K562 (cell line): Measurements from ENCODE around the gene OR2B2. TPM values are rescaled to one million over a fixed set of nuclear protein-coding genes. Genes with fewer than 3 reads are reported as not detected.

Experiments
- BCLAF1 ChIP-seq, 2 experiments: fragments of 450-650 bp in 1 of 2; IDR thresholded peaks; 2 replicates each; pipeline ENCODE4 v1.6.1; 2011 to 2017; ENCODE audit warnings: low read depth in 2 of 2, antibody characterized with exemption in 1 of 2, borderline replicate concordance in 1 of 2, low read length in 1 of 2, mild to moderate bottlenecking in 1 of 2, mixed read lengths in 1 of 2; ENCODE audit not compliant: control insufficient read depth in 1 of 2
- CEBPB ChIP-seq: fragments of 450-650 bp; IDR thresholded peaks from 2 replicates; pipeline ENCODE4 v1.6.1; 2016; ENCODE audit warnings: missing genetic modification characterization, missing compliant biosample characterization
- CEBPG ChIP-seq, 3 experiments: fragments of 200-800 bp in 1 of 3; sonication (Bioruptor generic) in 1 of 3; sonication (generic) in 1 of 3; formaldehyde crosslinking in 1 of 3; IDR thresholded peaks in 2 of 3; conservative IDR thresholded peaks in 1 of 3; 2 replicates each; pipeline versions ENCODE4 v1.6.1 to v1.8.0; 2016 to 2022; ENCODE audit warnings: missing compliant biosample characterization in 2 of 3, missing genetic modification characterization in 2 of 3, mild to moderate bottlenecking in 1 of 3, missing genetic modification reagents in 1 of 3
- FIP1L1 ChIP-seq: fragments of 200-400 bp; formaldehyde crosslinking; IDR thresholded peaks from 2 replicates; pipeline ENCODE4 v1.6.1; 2018; ENCODE audit warnings: mild to moderate bottlenecking, low read depth, low read length; ENCODE audit not compliant: poor library complexity, severe bottlenecking
- FUS ChIP-seq: fragments of 200-400 bp; formaldehyde crosslinking; optimal IDR thresholded peaks from 2 replicates; pipeline ENCODE3; 2017; ENCODE audit warnings: low read depth, low read length
- GATAD2B ChIP-seq: fragments of 450-650 bp; IDR thresholded peaks from 2 replicates; pipeline ENCODE4 v1.6.1; 2017; ENCODE audit warnings: mild to moderate bottlenecking, borderline replicate concordance
- GMEB1 ChIP-seq: fragments of 250-450 bp; sonication (Bioruptor Pico); IDR thresholded peaks from 2 replicates; pipeline ENCODE4 v1.4.0; 2020; ENCODE audit warnings: mild to moderate bottlenecking
- KLF10 ChIP-seq: fragments of 250-450 bp; sonication (Bioruptor Pico); IDR thresholded peaks from 2 replicates; pipeline ENCODE4 v1.6.1; 2021; ENCODE audit warnings: matching md5 sums
- MYC ChIP-seq, 2 experiments: fragments of 250-450 bp in 1 of 2; sonication (Bioruptor Pico) in 1 of 2; IDR thresholded peaks; 2 replicates each; pipeline versions ENCODE4 v1.5.1 to v1.6.1; 2012 to 2021; ENCODE audit warnings: low read depth in 2 of 2, borderline replicate concordance in 1 of 2, improper control_type of control experiment in 1 of 2, low read length in 1 of 2, mild to moderate bottlenecking in 1 of 2, moderate library complexity in 1 of 2
- NFE2L1 ChIP-seq: fragments of 450-650 bp; IDR thresholded peaks from 2 replicates; pipeline ENCODE4 v1.6.1; 2016; ENCODE audit warnings: missing genetic modification characterization, low read depth, mild to moderate bottlenecking, missing compliant biosample characterization, moderate library complexity, borderline replicate concordance
- polyA plus RNA-seq, 8 experiments: library from polyadenylated mRNA; depleted of rRNA in 4 of 8; stranded (reverse) in 5 of 8; unstranded in 3 of 8; fragments of >200 nt; fragmentation: Nextera tagmentation in 2 of 8; fragmentation: Illumina TruSeq in 1 of 8; extraction: Ambion mirVana in 2 of 8; extraction: Trizol in 1 of 8; gene quantifications; 2 replicates each; pipeline versions ENCODE4 v1.2.1 to v1.2.3, GENCODE V29; 2011 to 2014; ENCODE audit warnings: inconsistent platforms in 1 of 8, missing spikeins in 1 of 8
- total RNA-seq, 7 experiments: library from RNA; depleted of rRNA in 6 of 7; stranded (reverse); fragments of >200 nt in 6 of 7; fragmentation: Illumina TruSeq in 2 of 7; extraction: Trizol in 2 of 7; gene quantifications; 2 replicates each; pipeline versions ENCODE4 v1.2.1 to v1.2.3, GENCODE V29; 2011 to 2021; ENCODE audit warnings: low replicate concordance in 1 of 7

Gene OR2B2
- total and polyA plus RNA-seq, 9 of the 15 experiments (the other 6 are each of a cell fraction or from before 2014, with no cell fraction given) = 0.24 TPM; not detected in 8

GRCh38 chr6:27891320-27891875 lies 20.8 kb downstream of the OR2B2 start (continued):
- TF ChIP-seq GMEB1 (CRISPR knock-in tag) = no peak
- 0 out of 2 replicates have a peak, but pooled peaks have one; percentile 42 for TF ChIP-seq KLF10
- TF ChIP-seq CEBPB (tag) = peak; percentile 79
- 0 out of 2 replicates have a peak, but pooled peaks have one; percentile 7 for TF ChIP-seq CEBPG (CRISPR knock-in tag; IDR thresholded peaks at IDR 0.05)
- TF ChIP-seq CEBPG (tag; conservative IDR thresholded peaks at IDR 0.05 in 1 of 2, IDR thresholded peaks at IDR 0.05 in 1 of 2) = peak; percentile 62 to 64
- TF ChIP-seq MYC (IDR thresholded peaks at IDR 0.05; ENCODE audit: low read depth, low read length) = no peak
- no peak for TF ChIP-seq MYC (CRISPR knock-in tag; IDR thresholded peaks at IDR 0.05; ENCODE audit: borderline replicate concordance, low read depth)
- TF ChIP-seq FUS = peak; percentile 93
- TF ChIP-seq BCLAF1 (IDR thresholded peaks at IDR 0.05; ENCODE audit: borderline replicate concordance in 1 of 2, control insufficient read depth in 1 of 2, low read depth in 2 of 2, low read length in 1 of 2) = peak in 1 of 2 experiments; percentile 65; a peak in 1 of 4 replicates
- TF ChIP-seq GATAD2B = 0 out of 2 replicates have a peak, but pooled peaks have one; percentile 18
- TF ChIP-seq NFE2L1 = no peak
- peak; percentile 64 for TF ChIP-seq FIP1L1
